Neural cell (in vitro differentiated cells): ENCODE data around the gene GCLM.

Experiments
- EP300 ChIP-seq: fragments of 450-650 bp; conservative IDR thresholded peaks from 2 replicates; pipeline ENCODE4 v1.6.1; 2014; ENCODE audit warnings: antibody characterized with exemption, mild to moderate bottlenecking, moderate library complexity; ENCODE audit not compliant: poor library complexity, severe bottlenecking
- EZH2 ChIP-seq: fragments of 200-600, 300-800 bp; shearing (Covaris generic), sonication (generic); IDR thresholded peaks from 2 replicates; pipeline ENCODE4 v1.6.1; 2014; ENCODE audit warnings: antibody characterized with exemption, low read length, borderline replicate concordance, mild to moderate bottlenecking; ENCODE audit not compliant: insufficient read depth, poor library complexity, severe bottlenecking
- MXI1 ChIP-seq: fragments of 450-650 bp; conservative IDR thresholded peaks from 2 replicates; pipeline ENCODE4 v1.6.1; 2014; ENCODE audit warnings: antibody characterized with exemption, mild to moderate bottlenecking; ENCODE audit not compliant: poor library complexity, severe bottlenecking
- POLR2AphosphoS5 ChIP-seq: IDR thresholded peaks from 2 replicates; pipeline ENCODE4 v1.6.1; 2012
- RAD21 ChIP-seq: fragments of 450-650 bp; conservative IDR thresholded peaks from 2 replicates; pipeline ENCODE4 v1.6.1; 2014; ENCODE audit warnings: antibody characterized with exemption, mild to moderate bottlenecking, moderate library complexity
- SMC3 ChIP-seq: fragments of 450-650 bp; conservative IDR thresholded peaks from 2 replicates; pipeline ENCODE4 v1.6.1; 2014; ENCODE audit warnings: antibody characterized with exemption, mild to moderate bottlenecking, moderate library complexity; ENCODE audit not compliant: poor library complexity
- TAF1 ChIP-seq: IDR thresholded peaks from 2 replicates; pipeline ENCODE4 v1.6.1; 2012; ENCODE audit warnings: low read depth
- TF ChIP-seq, protein P1 (sequence below): fragments of 450-650 bp; IDR thresholded peaks from 2 replicates; pipeline ENCODE4 v1.5.1; 2014; ENCODE audit warnings: antibody characterized with exemption, mild to moderate bottlenecking, moderate library complexity; ENCODE audit not compliant: poor library complexity, severe bottlenecking
- TF ChIP-seq, protein P2 (sequence below): IDR thresholded peaks from 2 replicates; pipeline ENCODE4 v1.6.1; 2012; ENCODE audit warnings: borderline replicate concordance

DNA sequence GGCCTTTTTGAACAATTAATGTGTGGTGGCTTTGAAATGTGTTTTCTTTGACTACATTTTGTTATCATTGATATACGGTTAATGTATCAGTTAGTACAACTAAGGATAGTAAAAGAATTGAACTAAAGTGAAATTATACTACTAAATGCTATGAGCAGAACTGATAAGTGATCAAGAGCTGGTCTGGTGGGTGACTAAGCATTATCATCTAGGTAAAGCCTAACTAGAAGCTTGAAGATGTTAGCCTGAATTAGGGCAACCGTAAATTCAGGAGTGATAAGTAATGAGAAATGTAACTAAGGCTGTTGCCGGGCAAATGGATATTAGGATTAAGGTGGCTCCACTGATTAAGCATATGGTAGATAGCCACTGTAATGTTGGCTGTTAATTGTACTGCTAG lies 16.0 kb upstream of the GCLM start:
- TF ChIP-seq, protein P1, sequence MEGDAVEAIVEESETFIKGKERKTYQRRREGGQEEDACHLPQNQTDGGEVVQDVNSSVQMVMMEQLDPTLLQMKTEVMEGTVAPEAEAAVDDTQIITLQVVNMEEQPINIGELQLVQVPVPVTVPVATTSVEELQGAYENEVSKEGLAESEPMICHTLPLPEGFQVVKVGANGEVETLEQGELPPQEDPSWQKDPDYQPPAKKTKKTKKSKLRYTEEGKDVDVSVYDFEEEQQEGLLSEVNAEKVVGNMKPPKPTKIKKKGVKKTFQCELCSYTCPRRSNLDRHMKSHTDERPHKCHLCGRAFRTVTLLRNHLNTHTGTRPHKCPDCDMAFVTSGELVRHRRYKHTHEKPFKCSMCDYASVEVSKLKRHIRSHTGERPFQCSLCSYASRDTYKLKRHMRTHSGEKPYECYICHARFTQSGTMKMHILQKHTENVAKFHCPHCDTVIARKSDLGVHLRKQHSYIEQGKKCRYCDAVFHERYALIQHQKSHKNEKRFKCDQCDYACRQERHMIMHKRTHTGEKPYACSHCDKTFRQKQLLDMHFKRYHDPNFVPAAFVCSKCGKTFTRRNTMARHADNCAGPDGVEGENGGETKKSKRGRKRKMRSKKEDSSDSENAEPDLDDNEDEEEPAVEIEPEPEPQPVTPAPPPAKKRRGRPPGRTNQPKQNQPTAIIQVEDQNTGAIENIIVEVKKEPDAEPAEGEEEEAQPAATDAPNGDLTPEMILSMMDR = no peak
- TF ChIP-seq SMC3 (no peak), POLR2AphosphoS5 (no peak), EZH2 (no peak), EP300 (no peak), RAD21 (no peak), TAF1 (no peak), MXI1 (no peak)
- TF ChIP-seq, protein P2, sequence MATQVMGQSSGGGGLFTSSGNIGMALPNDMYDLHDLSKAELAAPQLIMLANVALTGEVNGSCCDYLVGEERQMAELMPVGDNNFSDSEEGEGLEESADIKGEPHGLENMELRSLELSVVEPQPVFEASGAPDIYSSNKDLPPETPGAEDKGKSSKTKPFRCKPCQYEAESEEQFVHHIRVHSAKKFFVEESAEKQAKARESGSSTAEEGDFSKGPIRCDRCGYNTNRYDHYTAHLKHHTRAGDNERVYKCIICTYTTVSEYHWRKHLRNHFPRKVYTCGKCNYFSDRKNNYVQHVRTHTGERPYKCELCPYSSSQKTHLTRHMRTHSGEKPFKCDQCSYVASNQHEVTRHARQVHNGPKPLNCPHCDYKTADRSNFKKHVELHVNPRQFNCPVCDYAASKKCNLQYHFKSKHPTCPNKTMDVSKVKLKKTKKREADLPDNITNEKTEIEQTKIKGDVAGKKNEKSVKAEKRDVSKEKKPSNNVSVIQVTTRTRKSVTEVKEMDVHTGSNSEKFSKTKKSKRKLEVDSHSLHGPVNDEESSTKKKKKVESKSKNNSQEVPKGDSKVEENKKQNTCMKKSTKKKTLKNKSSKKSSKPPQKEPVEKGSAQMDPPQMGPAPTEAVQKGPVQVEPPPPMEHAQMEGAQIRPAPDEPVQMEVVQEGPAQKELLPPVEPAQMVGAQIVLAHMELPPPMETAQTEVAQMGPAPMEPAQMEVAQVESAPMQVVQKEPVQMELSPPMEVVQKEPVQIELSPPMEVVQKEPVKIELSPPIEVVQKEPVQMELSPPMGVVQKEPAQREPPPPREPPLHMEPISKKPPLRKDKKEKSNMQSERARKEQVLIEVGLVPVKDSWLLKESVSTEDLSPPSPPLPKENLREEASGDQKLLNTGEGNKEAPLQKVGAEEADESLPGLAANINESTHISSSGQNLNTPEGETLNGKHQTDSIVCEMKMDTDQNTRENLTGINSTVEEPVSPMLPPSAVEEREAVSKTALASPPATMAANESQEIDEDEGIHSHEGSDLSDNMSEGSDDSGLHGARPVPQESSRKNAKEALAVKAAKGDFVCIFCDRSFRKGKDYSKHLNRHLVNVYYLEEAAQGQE = no peak
